Activated T-helper 1 cell treated with Interleukin-2 at 50 U/mL for 16 hours (primary cell): ENCODE data around the gene ZNF488.

Source experiments
- DNase-seq: peaks from one replicate; pipeline ENCODE4 v3.0.0-alpha.2; 2020; ENCODE audit warnings: low read depth

The ZNF488 gene

GRCh38 chr10:47366181-47366631, 17.9 kb downstream of the ZNF488 start:
- no peak for DNase-seq

- DNase-seq: no peak
These were observed 18.5 kb downstream of the ZNF488 start for GRCh38 chr10:47365431-47366180.

- DNase-seq: no peak
These were observed 19.2 kb downstream of the ZNF488 start for GRCh38 chr10:47364911-47365310.

- DNase-seq: no peak
These were observed 19.7 kb downstream of the ZNF488 start for GRCh38 chr10:47364366-47364765.

GRCh38 chr10:47363781-47364180, 20.3 kb downstream of the ZNF488 start:
- DNase-seq: no peak

- no peak for DNase-seq
These were observed 21.9 kb downstream of the ZNF488 start for GRCh38 chr10:47362199-47362598.

GRCh38 chr10:47361293-47361692, 22.8 kb downstream of the ZNF488 start:
- no peak for DNase-seq

- DNase-seq: no peak
These were observed 23.6 kb downstream of the ZNF488 start for GRCh38 chr10:47360419-47361040.

- DNase-seq: no peak
These were observed 24.3 kb downstream of the ZNF488 start for GRCh38 chr10:47359626-47360418.

- no peak for DNase-seq
These were observed 25.0 kb downstream of the ZNF488 start for GRCh38 chr10:47359101-47359500.

- no peak for DNase-seq
These were observed 25.6 kb downstream of the ZNF488 start for GRCh38 chr10:47358457-47358856.

GRCh38 chr10:47357911-47358310, 26.2 kb downstream of the ZNF488 start:
- no peak for DNase-seq

- DNase-seq: no peak
These were observed 26.9 kb downstream of the ZNF488 start for GRCh38 chr10:47357131-47357582.

GRCh38 chr10:47356708-47357107, 27.4 kb downstream of the ZNF488 start:
- DNase-seq: no peak

GRCh38 chr10:47354900-47355299, 29.2 kb downstream of the ZNF488 start:
- DNase-seq: no peak

- DNase-seq: no peak
These were observed 29.9 kb downstream of the ZNF488 start for GRCh38 chr10:47354165-47354564.

- no peak for DNase-seq
These were observed 30.7 kb downstream of the ZNF488 start for GRCh38 chr10:47353351-47353750.

- no peak for DNase-seq
These were observed 31.9 kb downstream of the ZNF488 start for GRCh38 chr10:47351899-47352815.

- DNase-seq: no peak
These were observed 33.1 kb downstream of the ZNF488 start for GRCh38 chr10:47350671-47351640.

GRCh38 chr10:47349941-47350371, 34.1 kb downstream of the ZNF488 start:
- DNase-seq: no peak
